Lower leg skin (tissue), 4 donors: ENCODE results near the gene ZNF280C. TPM values are rescaled to one million over a fixed set of nuclear protein-coding genes. Genes with fewer than 3 reads are reported as not detected.
"Not testable (repeated sequence)": the region's sequence is repeated elsewhere in the genome, so short reads cannot be mapped to it uniquely, and the experiment has no call there.

Source experiments
- DNase-seq, 2 donors: peaks; one replicate each; pipeline ENCODE4 v3.0.0-alpha.2; 2019; ENCODE audit warnings: low spot score in 2 of 2
- H3K4me3 ChIP-seq: fragments of 200-600 bp; sonication (generic); 2 replicates; pipeline ENCODE4 v1.5.1; 2017; ENCODE audit warnings: mild to moderate bottlenecking, low read depth; ENCODE audit not compliant: poor library complexity, severe bottlenecking
- CTCF ChIP-seq, 3 donors: fragments of 450-650 bp; IDR thresholded peaks; one replicate each; pipeline ENCODE4 v1.5.1; 2016; ENCODE audit warnings: antibody characterized with exemption in 3 of 3, mild to moderate bottlenecking in 3 of 3, moderate library complexity in 2 of 3
- POLR2A ChIP-seq, 2 donors: fragments of 450-650 bp; IDR thresholded peaks; one replicate each; pipeline ENCODE4 v1.6.1; 2016 to 2017; ENCODE audit warnings: antibody characterized with exemption in 2 of 2, mild to moderate bottlenecking in 1 of 2, moderate library complexity in 1 of 2
- WGBS, 2 donors: methylation state at CpG; one replicate each; pipeline ENCODE4 v1.1.5; 2018; 5-methylcytosine and 5-hydroxymethylcytosine counted together
- intact Hi-C: fragments of 100-400 bp; cut with DNase I; formaldehyde crosslinking; loops from one replicate; pipeline ENCODE4 v1.15.0; 2023; ENCODE audit warnings: low total_unique reads
- total RNA-seq, 4 donors: library from RNA; depleted of rRNA; stranded (reverse); fragments of >200 nt; gene quantifications; one replicate each; pipeline ENCODE4 v1.1.0, GENCODE V29; 2016

Gene ZNF280C
- total RNA-seq, 4 donors from 2014 or later = 2.9 to 3.8 (median 3.6) TPM

DNA sequence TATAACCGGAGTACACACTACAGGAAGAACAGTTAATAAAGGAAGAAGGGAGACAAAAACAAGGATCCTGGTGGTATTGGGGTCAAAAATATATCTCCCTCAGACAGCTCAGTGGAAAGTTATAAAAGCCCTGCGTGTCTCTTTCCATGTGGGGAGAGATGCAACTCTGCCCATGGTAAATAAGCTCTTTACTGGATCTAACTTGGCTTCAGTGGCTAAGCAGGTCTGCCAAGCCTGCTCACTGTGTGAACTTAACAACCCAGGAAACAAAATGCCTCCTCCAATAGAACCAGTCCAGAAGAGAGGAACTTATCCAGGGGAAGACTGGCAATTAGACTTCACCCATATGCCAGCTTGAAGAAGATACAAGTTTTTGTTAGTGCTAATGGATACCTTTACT lies 17.0 kb upstream of the ZNF280C start:
- intact Hi-C loops = no loop called here
- 41 to 63% methylated on average over 2 of the region's 2 CpGs for WGBS, 2 donors
- no peak for DNase-seq
- TF ChIP-seq CTCF (IDR thresholded peaks at IDR 0.05) (no peak), POLR2A (IDR thresholded peaks at IDR 0.05) (no peak)
- H3K4me3 ChIP-seq = no peak overlapping the region

DNA sequence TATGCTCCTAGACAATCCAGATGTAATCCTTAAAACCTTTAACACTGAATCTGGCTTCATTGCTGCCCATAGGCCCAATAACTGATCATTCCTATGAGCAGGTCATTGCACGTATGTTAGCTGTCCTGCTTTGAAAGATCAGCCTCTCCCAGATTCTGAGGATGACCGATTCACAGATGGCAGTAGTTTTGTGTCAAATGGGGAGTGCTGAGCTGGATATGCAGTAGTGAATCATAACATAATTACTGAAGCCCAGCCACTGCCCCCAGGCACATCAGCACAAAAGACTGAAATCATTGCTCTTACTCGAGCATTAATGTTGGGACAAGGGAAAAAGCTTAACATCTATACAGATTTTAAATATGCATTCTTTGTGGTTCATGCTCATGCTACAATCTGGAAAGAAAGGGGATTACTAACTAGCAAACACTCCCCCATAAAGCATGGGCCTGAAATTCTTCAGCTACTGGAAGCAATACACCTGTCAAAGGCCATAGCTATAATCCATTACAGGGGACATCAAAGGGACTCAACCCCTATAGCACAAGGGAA lies 16.4 kb upstream of the ZNF280C start:
- DNase-seq = no peak
- no peak for TF ChIP-seq CTCF (IDR thresholded peaks at IDR 0.05)
- no peak for TF ChIP-seq POLR2A (IDR thresholded peaks at IDR 0.05)
- 61 to 75% methylated on average over 3 of the region's 3 CpGs for WGBS, 2 donors
- H3K4me3 ChIP-seq = no peak overlapping the region
- intact Hi-C loops = no loop called here

- no peak for TF ChIP-seq CTCF (IDR thresholded peaks at IDR 0.05)
- DNase-seq = no peak
- no peak overlapping the region for H3K4me3 ChIP-seq
- WGBS, 2 donors = 62 to 65% methylated on average over 3 of the region's 3 CpGs
- intact Hi-C loops = no loop called here
Measured at GRCh38 chrX:130282151-130282550, 13.5 kb upstream of the ZNF280C start.

DNA sequence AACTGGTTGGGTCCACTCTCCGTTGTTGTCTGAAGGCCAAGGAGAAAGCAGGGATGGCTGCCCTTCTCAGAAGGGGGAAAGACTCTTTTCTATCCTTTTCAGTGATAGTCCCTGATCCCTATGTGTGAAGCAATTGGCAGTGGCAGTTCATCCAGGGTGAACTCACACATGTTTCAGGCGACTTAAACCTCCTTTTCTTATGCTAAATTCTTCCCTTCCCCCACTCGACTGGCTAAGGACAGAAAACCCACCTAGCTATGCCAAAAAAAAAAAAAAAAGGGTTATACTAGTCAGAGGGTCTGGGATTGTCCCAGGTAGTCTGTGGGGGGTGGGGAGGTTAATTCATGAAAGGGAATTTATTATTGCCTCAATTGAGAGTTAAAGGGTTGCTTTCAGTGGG lies 12.2 kb upstream of the ZNF280C start:
- no peak for TF ChIP-seq POLR2A (IDR thresholded peaks at IDR 0.05)
- no peak for TF ChIP-seq CTCF (IDR thresholded peaks at IDR 0.05)
- intact Hi-C loops = no loop called here
- H3K4me3 ChIP-seq = no peak overlapping the region
- 57 to 75% methylated on average over 3 of the region's 3 CpGs for WGBS, 2 donors
- no peak for DNase-seq

DNA sequence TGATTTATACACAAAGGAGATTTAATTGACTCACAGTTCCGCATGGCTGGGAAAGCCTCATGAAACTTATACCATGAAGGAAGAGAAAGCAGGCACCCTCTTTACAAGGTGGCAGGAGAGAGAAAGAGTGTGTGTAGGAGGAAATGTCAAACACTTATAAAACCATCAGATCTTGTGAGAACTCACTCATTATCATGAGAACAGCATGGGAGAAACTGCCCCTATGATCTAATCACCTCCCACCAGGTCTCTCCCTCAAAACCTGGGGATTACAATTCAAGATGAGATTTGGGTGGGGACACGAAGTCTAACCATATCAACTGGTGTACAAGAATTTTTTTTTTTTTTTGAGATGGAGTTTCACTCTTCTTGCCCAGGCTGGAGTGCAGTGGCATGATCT lies 3.6 kb upstream of the ZNF280C start:
- WGBS, 2 donors = 75 to 94% methylated on average over 2 of the region's 2 CpGs
- H3K4me3 ChIP-seq, intact Hi-C loops, DNase-seq: not testable (repeated sequence)

GRCh38 chrX:130269391-130269790 lies 692 bp upstream of the ZNF280C start:
- H3K4me3 ChIP-seq, intact Hi-C loops, DNase-seq: not testable (repeated sequence)
- 92 to 95% methylated on average over 12 of the region's 12 CpGs for WGBS, 2 donors

DNA sequence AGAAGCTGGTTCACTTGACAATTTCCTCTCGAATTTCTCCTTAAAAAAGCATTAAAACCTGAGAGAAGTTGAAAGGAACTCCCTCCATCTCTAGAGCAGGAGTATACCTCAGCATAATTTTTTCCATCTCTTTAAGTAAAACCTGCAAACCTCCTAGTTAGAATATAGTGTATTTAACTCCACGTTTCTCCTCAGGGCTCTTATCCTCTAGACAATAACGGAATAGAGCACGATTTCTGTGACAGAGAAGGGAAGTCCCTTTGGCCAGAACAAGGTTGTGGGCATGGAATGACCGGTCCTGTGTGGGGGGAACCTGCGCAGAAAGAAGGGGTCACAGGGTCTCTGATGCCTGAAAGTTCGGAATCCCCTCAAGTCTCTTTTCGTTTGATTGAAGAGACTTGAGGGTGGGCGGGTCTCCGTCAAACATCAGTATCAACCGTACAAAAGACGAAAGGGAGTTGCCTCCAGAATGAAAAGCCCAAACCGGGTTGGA lies 697 bp downstream of the ZNF280C start:
- no peak for DNase-seq
- TF ChIP-seq POLR2A (IDR thresholded peaks at IDR 0.05) (no peak), CTCF (IDR thresholded peaks at IDR 0.05) (no peak)
- intact Hi-C loops = no loop called here
- H3K4me3 ChIP-seq = peak overlapping the region; percentile 53
- 1 to 40% methylated on average over 12 to 13 of the region's 13 CpGs for WGBS, 2 donors
